Liver (tissue), 9 donors: ENCODE data around the gene NCOA6. TPM values are rescaled to one million over a fixed set of nuclear protein-coding genes. Genes with fewer than 3 reads are reported as not detected.

Experiments
- DNase-seq: peaks from one replicate; pipeline ENCODE4 v3.0.0-alpha.2; 2017; ENCODE audit warnings: low spot score
- H3K27ac ChIP-seq, 2 donors: one replicate each; pipeline ENCODE4 v1.7.0; 2013; ENCODE audit warnings: inconsistent platforms in 2 of 2, low read length in 2 of 2, control low read depth in 1 of 2, low read depth in 1 of 2, mild to moderate bottlenecking in 1 of 2
- H3K27me3 ChIP-seq, 4 donors: one replicate each; pipeline versions ENCODE4 v1.6.1 to v1.7.0; 2013; ENCODE audit warnings: low read length in 3 of 4, inconsistent platforms in 1 of 4, mild to moderate bottlenecking in 1 of 4, moderate library complexity in 1 of 4; ENCODE audit not compliant: control insufficient read depth in 4 of 4, insufficient read depth in 4 of 4
- H3K36me3 ChIP-seq, 4 donors: one replicate each; pipeline versions ENCODE4 v1.6.1 to v1.7.0; 2013; ENCODE audit warnings: low read length in 3 of 4, mild to moderate bottlenecking in 3 of 4, low read depth in 1 of 4, moderate library complexity in 1 of 4; ENCODE audit not compliant: control insufficient read depth in 4 of 4, insufficient read depth in 3 of 4
- H3K4me1 ChIP-seq, 4 donors: one replicate each; pipeline versions ENCODE4 v1.6.1 to v1.7.0; 2013; ENCODE audit warnings: low read length in 3 of 4, mild to moderate bottlenecking in 3 of 4, moderate library complexity in 1 of 4; ENCODE audit not compliant: control insufficient read depth in 4 of 4, insufficient read depth in 4 of 4
- H3K4me3 ChIP-seq, 3 donors: one replicate each; pipeline versions ENCODE4 v1.6.1 to v1.7.0; 2013; ENCODE audit warnings: low read length in 3 of 3, control low read depth in 1 of 3, low read depth in 1 of 3, mild to moderate bottlenecking in 1 of 3
- H3K9ac ChIP-seq, 2 donors: one replicate each; pipeline ENCODE4 v1.7.0; 2013; ENCODE audit warnings: low read length in 2 of 2, mild to moderate bottlenecking in 2 of 2, moderate library complexity in 2 of 2, control low read depth in 1 of 2, low read depth in 1 of 2
- H3K9me3 ChIP-seq, 4 donors: one replicate each; pipeline versions ENCODE4 v1.6.1 to v1.7.0; 2013; ENCODE audit warnings: low read length in 3 of 4; ENCODE audit not compliant: control insufficient read depth in 4 of 4
- ATF3 ChIP-seq: IDR thresholded peaks from 2 replicates; pipeline ENCODE4 v1.6.1; 2016; ENCODE audit warnings: antibody characterized with exemption
- EGR1 ChIP-seq, 2 donors: IDR thresholded peaks; 2 replicates each; pipeline ENCODE4 v1.6.1; 2016 to 2018; ENCODE audit warnings: antibody characterized with exemption in 2 of 2, low read depth in 2 of 2
- FOXA1 ChIP-seq: IDR thresholded peaks from 2 replicates; pipeline ENCODE4 v1.6.1; 2016; ENCODE audit warnings: antibody characterized with exemption
- FOXA2 ChIP-seq: IDR thresholded peaks from 2 replicates; pipeline ENCODE4 v1.6.1; 2016; ENCODE audit warnings: antibody characterized with exemption
- GABPA ChIP-seq, 2 donors: IDR thresholded peaks in 1 of 2; conservative IDR thresholded peaks in 1 of 2; 2 replicates each; pipeline ENCODE4 v1.6.1; 2016; ENCODE audit warnings: antibody characterized with exemption in 2 of 2, mild to moderate bottlenecking in 1 of 2, moderate library complexity in 1 of 2
- HNF4A ChIP-seq, 2 donors: conservative IDR thresholded peaks; 2 replicates each; pipeline ENCODE4 v1.6.1; 2016; ENCODE audit warnings: antibody characterized with exemption in 2 of 2, mild to moderate bottlenecking in 2 of 2
- HNF4G ChIP-seq: IDR thresholded peaks from 2 replicates; pipeline ENCODE4 v1.6.1; 2016; ENCODE audit warnings: antibody characterized with exemption
- JUND ChIP-seq, 2 donors: IDR thresholded peaks; 2 replicates each; pipeline ENCODE4 v1.6.1; 2016; ENCODE audit warnings: antibody characterized with exemption in 2 of 2
- NR2F2 ChIP-seq: IDR thresholded peaks from 2 replicates; pipeline ENCODE4 v1.6.1; 2016; ENCODE audit warnings: antibody characterized with exemption
- RAD21 ChIP-seq, 2 donors: IDR thresholded peaks; 2 replicates each; pipeline ENCODE4 v1.6.1; 2016; ENCODE audit warnings: antibody characterized with exemption in 2 of 2, mild to moderate bottlenecking in 2 of 2
- REST ChIP-seq: IDR thresholded peaks from 2 replicates; pipeline ENCODE4 v1.6.1; 2016; ENCODE audit warnings: antibody characterized with exemption, mild to moderate bottlenecking
- RXRA ChIP-seq, 2 donors: IDR thresholded peaks; 2 replicates each; pipeline ENCODE4 v1.6.1; 2017 to 2018; ENCODE audit warnings: antibody characterized with exemption in 2 of 2, mild to moderate bottlenecking in 1 of 2
- SP1 ChIP-seq: IDR thresholded peaks from 2 replicates; pipeline ENCODE4 v1.6.1; 2018; ENCODE audit warnings: antibody characterized with exemption, mild to moderate bottlenecking
- TAF1 ChIP-seq: conservative IDR thresholded peaks from 2 replicates; pipeline ENCODE4 v1.6.1; 2016; ENCODE audit warnings: antibody characterized with exemption, mild to moderate bottlenecking
- YY1 ChIP-seq: IDR thresholded peaks from 2 replicates; pipeline ENCODE4 v1.6.1; 2016; ENCODE audit warnings: antibody characterized with exemption, mild to moderate bottlenecking
- WGBS: extraction: QIAGEN DNeasy Blood & Tissue Kit; methylation state at CpG from one replicate; pipeline ENCODE4 v1.1.7; 2013; 5-methylcytosine and 5-hydroxymethylcytosine counted together
- polyA plus RNA-seq, 2 donors: library from polyadenylated mRNA; stranded (reverse) in 1 of 2; unstranded in 1 of 2; fragments of 200-250 nt in 1 of 2; fragments of >200 nt in 1 of 2; fragmentation: Nextera tagmentation in 1 of 2; extraction: Ambion mirVana in 1 of 2; gene quantifications; one replicate each; pipeline versions ENCODE4 v1.2.1 to v1.2.3, GENCODE V29; 2013 to 2015
- total RNA-seq, 2 donors: library from RNA; depleted of rRNA; stranded (reverse); fragments of >200 nt; gene quantifications; one replicate each; pipeline ENCODE4 v1.2.3, GENCODE V29; 2014
- TF ChIP-seq, protein P1 (sequence below): IDR thresholded peaks from 2 replicates; pipeline ENCODE4 v1.6.1; 2016; ENCODE audit warnings: antibody characterized with exemption
- TF ChIP-seq, protein P2 (sequence below): IDR thresholded peaks from 2 replicates; pipeline ENCODE4 v1.6.1; 2016; ENCODE audit warnings: antibody characterized with exemption
- TF ChIP-seq, protein P3 (sequence below): fragments of 150-350 bp; IDR thresholded peaks from 2 replicates; pipeline ENCODE4 v1.5.1; 2017; ENCODE audit warnings: improper control_type of control experiment, low read depth, low read length; ENCODE audit not compliant: missing input control
- donor health status: healthy.
- donor health status: healthy.
- donor health status: healthy.
- donor health status: healthy.
- donor health status: healthy.

Gene NCOA6
- total and polyA plus RNA-seq, 4 donors, result 5.4 to 13.1 (median 6.2) TPM

- peak; percentile 67 for DNase-seq
- Histone ChIP-seq H3K9ac (peak overlapping the region; percentile 66 to 75), H3K27me3 (no peaks in the 10 kb centered on the region), H3K36me3 (no peaks in the 10 kb centered on the region), H3K27ac (peak overlapping the region; percentile 67 to 76), H3K9me3 (no peaks in the 10 kb centered on the region), H3K4me3 (peak overlapping the region; percentile 72 to 99 (median 99)), H3K4me1 (peaks cover 5 to 27% (median 21%) of the 10 kb centered on the region in 4 donors)
- TF ChIP-seq YY1, result peak; percentile 6
- TF ChIP-seq GABPA (IDR thresholded peaks at IDR 0.05 in 1 of 2, conservative IDR thresholded peaks at IDR 0.05 in 1 of 2), result no peak
- WGBS, result under 1% methylated on average over 68 of the region's 68 CpGs
These were observed 483 bp downstream of the NCOA6 start for GRCh38 chr20:34824806-34825529.

DNA sequence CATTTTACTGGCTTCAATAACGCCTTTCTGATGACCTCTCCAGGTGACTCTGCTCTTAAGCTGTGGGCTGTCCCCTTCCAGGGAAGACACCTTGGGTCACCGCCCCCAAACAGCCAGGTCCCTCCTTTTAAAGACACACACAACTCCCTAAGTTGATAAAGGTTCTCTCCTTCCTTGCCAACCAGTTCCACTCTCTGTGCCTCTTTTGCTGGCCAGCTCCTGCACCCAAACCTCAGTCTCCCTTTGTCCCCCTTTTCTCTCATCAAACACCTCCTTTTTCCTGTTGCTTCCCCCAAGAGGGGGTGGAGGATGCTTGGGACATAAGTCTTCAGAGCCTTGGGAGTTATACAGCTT, 1.0 kb downstream of the NCOA6 start:
- Histone ChIP-seq H3K9me3 (no peaks in the 10 kb centered on the region), H3K27ac (peak overlapping the region; percentile 67 to 76), H3K4me3 (peak overlapping the region; percentile 63 to 99 (median 99)), H3K36me3 (no peaks in the 10 kb centered on the region), H3K9ac (peak overlapping the region; percentile 66 to 75), H3K27me3 (no peaks in the 10 kb centered on the region), H3K4me1 (peaks cover 5 to 29% (median 23%) of the 10 kb centered on the region in 4 donors)
- WGBS, result 2% methylated on average over 2 of the region's 2 CpGs
- DNase-seq, result peak; percentile 83
- TF ChIP-seq SP1 (peak; percentile 71), HNF4G (no peak), GABPA (IDR thresholded peaks at IDR 0.05 in 1 of 2, conservative IDR thresholded peaks at IDR 0.05 in 1 of 2) (no peak), REST (no peak), RAD21 (IDR thresholded peaks at IDR 0.05) (no peak), ATF3 (no peak), HNF4A (conservative IDR thresholded peaks at IDR 0.05) (peak; percentile 12 to 37), EGR1 (IDR thresholded peaks at IDR 0.05; ENCODE audit: low read depth in 2 of 2) (no peak), FOXA1 (no peak), TAF1 (no peak), RXRA (IDR thresholded peaks at IDR 0.05) (peak in 1 of 2 donors; percentile 45), JUND (IDR thresholded peaks at IDR 0.05) (no peak), FOXA2 (no peak), YY1 (no peak), NR2F2 (no peak)
- TF ChIP-seq, protein P1, sequence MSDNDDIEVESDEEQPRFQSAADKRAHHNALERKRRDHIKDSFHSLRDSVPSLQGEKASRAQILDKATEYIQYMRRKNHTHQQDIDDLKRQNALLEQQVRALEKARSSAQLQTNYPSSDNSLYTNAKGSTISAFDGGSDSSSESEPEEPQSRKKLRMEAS, result no peak
- TF ChIP-seq, protein P2, sequence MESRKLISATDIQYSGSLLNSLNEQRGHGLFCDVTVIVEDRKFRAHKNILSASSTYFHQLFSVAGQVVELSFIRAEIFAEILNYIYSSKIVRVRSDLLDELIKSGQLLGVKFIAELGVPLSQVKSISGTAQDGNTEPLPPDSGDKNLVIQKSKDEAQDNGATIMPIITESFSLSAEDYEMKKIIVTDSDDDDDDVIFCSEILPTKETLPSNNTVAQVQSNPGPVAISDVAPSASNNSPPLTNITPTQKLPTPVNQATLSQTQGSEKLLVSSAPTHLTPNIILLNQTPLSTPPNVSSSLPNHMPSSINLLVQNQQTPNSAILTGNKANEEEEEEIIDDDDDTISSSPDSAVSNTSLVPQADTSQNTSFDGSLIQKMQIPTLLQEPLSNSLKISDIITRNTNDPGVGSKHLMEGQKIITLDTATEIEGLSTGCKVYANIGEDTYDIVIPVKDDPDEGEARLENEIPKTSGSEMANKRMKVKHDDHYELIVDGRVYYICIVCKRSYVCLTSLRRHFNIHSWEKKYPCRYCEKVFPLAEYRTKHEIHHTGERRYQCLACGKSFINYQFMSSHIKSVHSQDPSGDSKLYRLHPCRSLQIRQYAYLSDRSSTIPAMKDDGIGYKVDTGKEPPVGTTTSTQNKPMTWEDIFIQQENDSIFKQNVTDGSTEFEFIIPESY, result no peak
- TF ChIP-seq, protein P3, sequence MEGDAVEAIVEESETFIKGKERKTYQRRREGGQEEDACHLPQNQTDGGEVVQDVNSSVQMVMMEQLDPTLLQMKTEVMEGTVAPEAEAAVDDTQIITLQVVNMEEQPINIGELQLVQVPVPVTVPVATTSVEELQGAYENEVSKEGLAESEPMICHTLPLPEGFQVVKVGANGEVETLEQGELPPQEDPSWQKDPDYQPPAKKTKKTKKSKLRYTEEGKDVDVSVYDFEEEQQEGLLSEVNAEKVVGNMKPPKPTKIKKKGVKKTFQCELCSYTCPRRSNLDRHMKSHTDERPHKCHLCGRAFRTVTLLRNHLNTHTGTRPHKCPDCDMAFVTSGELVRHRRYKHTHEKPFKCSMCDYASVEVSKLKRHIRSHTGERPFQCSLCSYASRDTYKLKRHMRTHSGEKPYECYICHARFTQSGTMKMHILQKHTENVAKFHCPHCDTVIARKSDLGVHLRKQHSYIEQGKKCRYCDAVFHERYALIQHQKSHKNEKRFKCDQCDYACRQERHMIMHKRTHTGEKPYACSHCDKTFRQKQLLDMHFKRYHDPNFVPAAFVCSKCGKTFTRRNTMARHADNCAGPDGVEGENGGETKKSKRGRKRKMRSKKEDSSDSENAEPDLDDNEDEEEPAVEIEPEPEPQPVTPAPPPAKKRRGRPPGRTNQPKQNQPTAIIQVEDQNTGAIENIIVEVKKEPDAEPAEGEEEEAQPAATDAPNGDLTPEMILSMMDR, result no peak
